Activated CD8-positive, alpha-beta memory T cell treated with anti-CD3 and anti-CD28 coated beads, Interleukin-2, amount 50 U/mL, for 4 hours (primary cell): ENCODE results near the gene MEIOSIN.
"Not testable (repeated sequence)": the region's sequence is repeated elsewhere in the genome, so short reads cannot be mapped to it uniquely, and the experiment has no call there.

Experiments
- DNase-seq: peaks from one replicate; pipeline ENCODE4 v3.0.0-alpha.2; 2020

The MEIOSIN gene

GRCh38 chr19:45780448-45781213 is 47.4 kb downstream of the MEIOSIN start:
- no peak for DNase-seq

- DNase-seq: no peak
Observed at GRCh38 chr19:45781214-45782161, 48.2 kb downstream of the MEIOSIN start.

GRCh38 chr19:45782162-45782691 is 49.0 kb downstream of the MEIOSIN start, which contains the start of gene DMPK:
Gene DMPK (minus strand): TSS chr19:45782490. CDS start chr19:45782352, 138 bp downstream.
- DNase-seq: no peak

- no peak for DNase-seq
Observed at GRCh38 chr19:45782820-45783785, 49.9 kb downstream of the MEIOSIN start.

GRCh38 chr19:45784096-45784495 is 50.9 kb downstream of the MEIOSIN start:
- DNase-seq: no peak

- DNase-seq: no peak
Observed at GRCh38 chr19:45785097-45785496, 51.9 kb downstream of the MEIOSIN start.

GRCh38 chr19:45785781-45786532 is 52.7 kb downstream of the MEIOSIN start:
- DNase-seq: no peak

GRCh38 chr19:45786533-45786894 is 53.3 kb downstream of the MEIOSIN start:
- no peak for DNase-seq

GRCh38 chr19:45789035-45789786 is 56.0 kb downstream of the MEIOSIN start:
- DNase-seq: no peak

GRCh38 chr19:45790942-45791341 is 57.7 kb downstream of the MEIOSIN start:
- no peak for DNase-seq

- DNase-seq: no peak
Observed at GRCh38 chr19:45791744-45792469, 58.7 kb downstream of the MEIOSIN start.

- peak; percentile 100 for DNase-seq
Observed at GRCh38 chr19:45792470-45793177, 59.4 kb downstream of the MEIOSIN start, which contains the start of gene DMWD. Gene DMWD (minus strand): TSS chr19:45792845. CDS start chr19:45792756, 89 bp downstream.

- no peak for DNase-seq
Observed at GRCh38 chr19:45793178-45793564, 59.9 kb downstream of the MEIOSIN start.

GRCh38 chr19:45793876-45794275 is 60.6 kb downstream of the MEIOSIN start:
- no peak for DNase-seq

- DNase-seq: no peak
Observed at GRCh38 chr19:45794627-45795026, 61.4 kb downstream of the MEIOSIN start.

- DNase-seq: peak; percentile 66
Observed at GRCh38 chr19:45798995-45799517, 65.8 kb downstream of the MEIOSIN start.

GRCh38 chr19:45799541-45799940 is 66.3 kb downstream of the MEIOSIN start:
- DNase-seq: not testable (repeated sequence)

- no peak for DNase-seq
Observed at GRCh38 chr19:45800070-45800553, 66.9 kb downstream of the MEIOSIN start.
